HepG2 (cell line): Measurements from ENCODE around the gene OR10A3. TPM values are rescaled to one million over a fixed set of nuclear protein-coding genes. Genes with fewer than 3 reads are reported as not detected.

Experiments
- ATAC-seq: fragments of 200-7000 bp; cut with Tn5 transposase; 3 replicates; pipeline ENCODE4 v1.9.1; 2020; ENCODE audit warnings: mild to moderate bottlenecking, moderate library complexity
- BruUV-seq: library from RNA; stranded (reverse); fragments of 400-500 nt; replicated peaks from 2 replicates; lab custom pipeline; 2021; lab: Mats Ljungman, UMichigan
- CTCF ChIA-PET: fragments of 300-600 bp; formaldehyde crosslinking; extraction: SDS; loops from one replicate; lab custom pipeline; 2021; ENCODE audit warnings: low total read pairs, inconsistent platforms, low intra/inter-chr PET ratio; lab: Yijun Ruan, JAX
- POLR2A ChIA-PET: fragments of 350-600 bp; sonication (Branson Sonifier 250); formaldehyde crosslinking; loops from one replicate; lab custom pipeline; 2020; ENCODE audit warnings: antibody characterized with exemption, inconsistent platforms; lab: Yijun Ruan, JAX
- DNase-seq: peaks from one replicate; pipeline ENCODE4 v3.0.0-alpha.2; 2015; ENCODE audit warnings: low spot score
- FAIRE-seq: peaks from 3 replicates; lab custom pipeline; 2011; peaks lifted over from hg19 to GRCh38; lab: Jason Lieb, UNC
- H2AFZ ChIP-seq: one replicate; pipeline ENCODE4 v1.6.1; 2011; ENCODE audit warnings: low read length, inconsistent platforms
- H3K27ac ChIP-seq: fragments of 300-600 bp; 3 replicates; pipeline ENCODE4 v1.8.0; 2011; ENCODE audit warnings: mixed run types, mild to moderate bottlenecking, mixed read lengths, low read length, inconsistent platforms; ENCODE audit not compliant: insufficient read depth; ENCODE audit errors: extremely low read length
- H3K27me3 ChIP-seq, 2 experiments: fragments of 200-600 bp in 1 of 2; 2 replicates in 1 of 2; 3 replicates in 1 of 2; pipeline versions ENCODE4 v1.6.0 to v1.8.0; 2011; ENCODE audit warnings: low read length in 2 of 2, mild to moderate bottlenecking in 2 of 2, moderate library complexity in 2 of 2, inconsistent platforms in 1 of 2; ENCODE audit not compliant: insufficient read depth in 2 of 2, control insufficient read depth in 1 of 2
- H3K36me3 ChIP-seq, 2 experiments: fragments of 200-600 bp in 1 of 2; replicated peaks in 1 of 2; 2 replicates in 1 of 2; 3 replicates in 1 of 2; pipeline versions ENCODE4 v1.5.1 to v1.8.0; 2011; ENCODE audit warnings: low read length in 2 of 2, inconsistent platforms in 1 of 2; ENCODE audit not compliant: insufficient read depth in 2 of 2, control insufficient read depth in 1 of 2
- H3K4me1 ChIP-seq: 2 replicates; pipeline ENCODE4 v1.5.1; 2012; ENCODE audit warnings: low read length, inconsistent platforms; ENCODE audit not compliant: insufficient read depth
- H3K4me2 ChIP-seq: 2 replicates; pipeline ENCODE4 v1.6.0; 2011; ENCODE audit warnings: low read depth, low read length, inconsistent platforms
- H3K4me3 ChIP-seq, 3 experiments: fragments of 200-600 bp in 1 of 3; sonication (generic), shearing (Covaris generic) in 1 of 3; replicated peaks in 1 of 3; 2 replicates each; pipeline ENCODE4 v1.5.1; 2011 to 2016; ENCODE audit warnings: low read length in 3 of 3, inconsistent platforms in 2 of 3, low read depth in 2 of 3, mild to moderate bottlenecking in 2 of 3, control low read depth in 1 of 3, mixed read lengths in 1 of 3; ENCODE audit not compliant: insufficient read depth in 1 of 3
- H3K79me2 ChIP-seq: one replicate; pipeline ENCODE4 v1.6.1; 2011; ENCODE audit warnings: low read length, inconsistent platforms; ENCODE audit not compliant: insufficient read depth
- H3K9ac ChIP-seq: 2 replicates; pipeline ENCODE4 v1.6.0; 2011; ENCODE audit warnings: mild to moderate bottlenecking, low read depth, low read length, inconsistent platforms; ENCODE audit not compliant: insufficient read depth
- H3K9me3 ChIP-seq: 2 replicates; pipeline ENCODE4 v1.5.1; 2012; ENCODE audit warnings: mild to moderate bottlenecking, low read length
- H4K20me1 ChIP-seq: 2 replicates; pipeline ENCODE4 v1.6.0; 2011; ENCODE audit warnings: inconsistent platforms, mild to moderate bottlenecking, low read length, moderate library complexity; ENCODE audit not compliant: insufficient read depth
- IRF1 ChIP-seq: sonication (generic); formaldehyde crosslinking; IDR thresholded peaks from 2 replicates; pipeline ENCODE4 v1.4.0; 2020; ENCODE audit warnings: low read depth, mild to moderate bottlenecking, missing genetic modification reagents
- XBP1 ChIP-seq: sonication (generic); formaldehyde crosslinking; IDR thresholded peaks from 2 replicates; pipeline ENCODE4 v1.5.0; 2020; ENCODE audit warnings: missing genetic modification reagents
- WGBS: methylation state at CpG from one replicate; pipeline ENCODE4 v1.1.6; 2017; ENCODE audit warnings: low lambda C conversion rate; 5-methylcytosine and 5-hydroxymethylcytosine counted together
- in situ Hi-C: cut with HindIII; loops from 2 replicates; pipeline ENCODE4 v1.10.0; 2017; ENCODE audit warnings: low pct_unique_long_range_greater_than_20kb; ENCODE audit not compliant: extremely low pct_ligation_motif_present
- intact Hi-C: fragments of 100-400 bp; cut with micrococcal nuclease; formaldehyde crosslinking; loops from one replicate; pipeline ENCODE4 v1.10.0; 2022; ENCODE audit not compliant: unreplicated experiment
- polyA plus RNA-seq, 8 experiments: library from polyadenylated mRNA; depleted of rRNA in 3 of 8; stranded (reverse) in 7 of 8; unstranded in 1 of 8; fragments of >200 nt; fragmentation: Illumina TruSeq in 4 of 8; extraction: Trizol in 4 of 8; gene quantifications; 2 replicates each; pipeline versions ENCODE4 v1.2.1 to v1.2.3, GENCODE V29; 2011 to 2016; ENCODE audit warnings: low read depth in 4 of 8, missing spikeins in 1 of 8, mixed read lengths in 1 of 8; ENCODE audit not compliant: insufficient read depth in 1 of 8
- small RNA-seq, 3 experiments: library from RNA; depleted of rRNA; stranded (forward); fragments of <200 nt; gene quantifications; one replicate each; pipeline ENCODE3, GENCODE V24; 2012; ENCODE audit warnings: low read depth in 2 of 3, low replicate concordance in 1 of 3; ENCODE audit not compliant: insufficient read length in 3 of 3, insufficient read depth in 2 of 3
- total RNA-seq, 5 experiments: library from RNA; depleted of rRNA; stranded (reverse); fragments of >200 nt; fragmentation: Illumina TruSeq; extraction: Trizol; gene quantifications; 2 replicates each; pipeline ENCODE4 v1.2.3, GENCODE V29; 2016; ENCODE audit warnings: low read depth in 1 of 5
- TF ChIP-seq, protein P1 (sequence below): sonication (generic); formaldehyde crosslinking; IDR thresholded peaks from 2 replicates; pipeline ENCODE4 v1.4.0; 2020; ENCODE audit warnings: mild to moderate bottlenecking, missing genetic modification reagents

OR10A3 gene
- total and polyA plus RNA-seq, 2 of the 13 experiments (the other 11 are each of a cell fraction or from before 2014, with no cell fraction given), result not detected

- no peak for FAIRE-seq
Measured at GRCh38 chr11:7889985-7890384, 51.5 kb downstream of the OR10A3 start.

More at GRCh38 chr11:7889985-7890384, 51.5 kb downstream of the OR10A3 start:
- BruUV-seq, result no TSS peak
- no peak for DNase-seq
- Histone ChIP-seq H3K4me2 (no peak overlapping the region), H3K36me3 (no peaks in the 10 kb centered on the region), H3K4me1 (peaks cover 9% of the 10 kb centered on the region; the same call in 1 of the 2 replicates)
- CTCF ChIA-PET, result no interaction called here
- TF ChIP-seq, protein P1, sequence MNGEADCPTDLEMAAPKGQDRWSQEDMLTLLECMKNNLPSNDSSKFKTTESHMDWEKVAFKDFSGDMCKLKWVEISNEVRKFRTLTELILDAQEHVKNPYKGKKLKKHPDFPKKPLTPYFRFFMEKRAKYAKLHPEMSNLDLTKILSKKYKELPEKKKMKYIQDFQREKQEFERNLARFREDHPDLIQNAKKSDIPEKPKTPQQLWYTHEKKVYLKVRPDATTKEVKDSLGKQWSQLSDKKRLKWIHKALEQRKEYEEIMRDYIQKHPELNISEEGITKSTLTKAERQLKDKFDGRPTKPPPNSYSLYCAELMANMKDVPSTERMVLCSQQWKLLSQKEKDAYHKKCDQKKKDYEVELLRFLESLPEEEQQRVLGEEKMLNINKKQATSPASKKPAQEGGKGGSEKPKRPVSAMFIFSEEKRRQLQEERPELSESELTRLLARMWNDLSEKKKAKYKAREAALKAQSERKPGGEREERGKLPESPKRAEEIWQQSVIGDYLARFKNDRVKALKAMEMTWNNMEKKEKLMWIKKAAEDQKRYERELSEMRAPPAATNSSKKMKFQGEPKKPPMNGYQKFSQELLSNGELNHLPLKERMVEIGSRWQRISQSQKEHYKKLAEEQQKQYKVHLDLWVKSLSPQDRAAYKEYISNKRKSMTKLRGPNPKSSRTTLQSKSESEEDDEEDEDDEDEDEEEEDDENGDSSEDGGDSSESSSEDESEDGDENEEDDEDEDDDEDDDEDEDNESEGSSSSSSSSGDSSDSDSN (CRISPR knock-in tag), result no peak
- TF ChIP-seq XBP1 (CRISPR knock-in tag) (no peak), IRF1 (no peak)
- TF ChIP-seq, all 625 proteins: peak for 0
- Histone ChIP-seq H3K9me3 (no peaks in the 10 kb centered on the region), H3K79me2 (no peaks in the 10 kb centered on the region), H3K9ac (no peak overlapping the region), H3K27ac (no peak overlapping the region), H3K27me3 (peaks cover 0 to 4% of the 10 kb centered on the region in 2 experiments; a peak in 1 of 5 replicates), H4K20me1 (no peaks in the 10 kb centered on the region), H3K4me3 (no peak overlapping the region), H2AFZ (no peak overlapping the region)
- POLR2A ChIA-PET, result no interaction called here
- intact Hi-C loops, result loop anchor here (10.0 kb wide), 1 partner anchor 205 kb away; no protein-coding TSS in a partner anchor
- 0% methylated on average over 5 of the region's 5 CpGs for WGBS
- in situ Hi-C loops, result loop anchor here (5.0 kb wide), 1 partner anchor 97 kb away; the partner anchor contains the start of gene EIF3F
- ATAC-seq, result no peak

Small RNA genes within 50 kb of the gene (small RNA-seq; reads per million reads assigned to genes)
- gene COX6CP5, result 0 reads per million in 3 experiments
- 0 reads per million in 3 experiments for gene RNU6-943P

Other genes with a start within 250 kb of the OR10A3 start
- gene OVCH2, start 235.2 kb downstream of the OR10A3 start, total RNA-seq (2016; rRNA removed; fragmentation: Illumina TruSeq; extraction: Trizol), result not detected in 2 replicates
- not detected in 2 replicates for gene OVCH2, start 235.2 kb downstream of the OR10A3 start, polyA plus RNA-seq (2011; rRNA removed)
- not detected in 2 replicates for gene OR5P2, start 144.8 kb downstream of the OR10A3 start, total RNA-seq (2016; rRNA removed; fragmentation: Illumina TruSeq; extraction: Trizol)
- not detected in 2 replicates for gene OR5P2, start 144.8 kb downstream of the OR10A3 start, polyA plus RNA-seq (2011; rRNA removed)
- gene OR5P3, start 110.9 kb downstream of the OR10A3 start, total RNA-seq (2016; rRNA removed; fragmentation: Illumina TruSeq; extraction: Trizol), result not detected in 2 replicates
- not detected in 2 replicates for gene OR5P3, start 110.9 kb downstream of the OR10A3 start, polyA plus RNA-seq (2011; rRNA removed)
- not detected in 2 replicates for gene OR10A6, start 10.4 kb downstream of the OR10A3 start, total RNA-seq (2016; rRNA removed; fragmentation: Illumina TruSeq; extraction: Trizol)
- gene OR10A6, start 10.4 kb downstream of the OR10A3 start, polyA plus RNA-seq (2011; rRNA removed), result not detected in 2 replicates
- gene NLRP10, start 23.7 kb upstream of the OR10A3 start, total RNA-seq (2016; rRNA removed; fragmentation: Illumina TruSeq; extraction: Trizol), result not detected in 2 replicates
- not detected in 2 replicates for gene NLRP10, start 23.7 kb upstream of the OR10A3 start, polyA plus RNA-seq (2011; rRNA removed)
- 187 and 191 TPM in 2 replicates for gene EIF3F, start 45.6 kb upstream of the OR10A3 start, total RNA-seq (2016; rRNA removed; fragmentation: Illumina TruSeq; extraction: Trizol)
- gene EIF3F, start 45.6 kb upstream of the OR10A3 start, polyA plus RNA-seq (2011; rRNA removed), result 95.1 and 109 TPM in 2 replicates
- gene TUB, start 139.5 kb upstream of the OR10A3 start, total RNA-seq (2016; rRNA removed; fragmentation: Illumina TruSeq; extraction: Trizol), result 5.4 and 5.6 TPM in 2 replicates
- gene TUB, start 139.5 kb upstream of the OR10A3 start, polyA plus RNA-seq (2011; rRNA removed), result 4.3 and 4.8 TPM in 2 replicates
- not detected in 2 replicates for gene RIC3, start 227.3 kb upstream of the OR10A3 start, total RNA-seq (2016; rRNA removed; fragmentation: Illumina TruSeq; extraction: Trizol)
- not detected in 2 replicates for gene RIC3, start 227.3 kb upstream of the OR10A3 start, polyA plus RNA-seq (2011; rRNA removed)